GM19468 (cell line): ENCODE results near the gene MERTK.
"Not testable (repeated sequence)": the region's sequence is repeated elsewhere in the genome, so short reads cannot be mapped to it uniquely, and the experiment has no call there.

Experiments
- ATAC-seq: cut with Tn5 transposase; IDR thresholded peaks from one replicate; pipeline ENCODE4 v1.9.1; 2021; ENCODE audit warnings: mild to moderate bottlenecking, moderate library complexity, moderate number of reproducible peaks; ENCODE audit not compliant: unreplicated experiment; ENCODE audit errors: extremely low read depth

The MERTK gene

GRCh38 chr2:111909079-111909478 lies 10.7 kb downstream of the MERTK start:
- no peak for ATAC-seq

- not testable (repeated sequence) for ATAC-seq
These were observed 11.6 kb downstream of the MERTK start for GRCh38 chr2:111909997-111910396.

- ATAC-seq, result no peak
These were observed 12.3 kb downstream of the MERTK start for GRCh38 chr2:111910609-111911277.

- ATAC-seq, result not testable (repeated sequence)
These were observed 13.0 kb downstream of the MERTK start for GRCh38 chr2:111911295-111911977.

- ATAC-seq, result no peak
These were observed 14.1 kb downstream of the MERTK start for GRCh38 chr2:111912547-111912946.

GRCh38 chr2:111917106-111917505 lies 18.7 kb downstream of the MERTK start:
- ATAC-seq, result no peak

GRCh38 chr2:111918383-111918806 lies 20.0 kb downstream of the MERTK start:
- ATAC-seq, result no peak

GRCh38 chr2:111919365-111919764 lies 21.0 kb downstream of the MERTK start:
- no peak for ATAC-seq

- no peak for ATAC-seq
These were observed 21.6 kb downstream of the MERTK start for GRCh38 chr2:111919794-111920608.

GRCh38 chr2:111923276-111923804 lies 24.9 kb downstream of the MERTK start:
- no peak for ATAC-seq

GRCh38 chr2:111924617-111925107 lies 26.3 kb downstream of the MERTK start:
- ATAC-seq, result no peak

GRCh38 chr2:111927723-111928122 lies 29.3 kb downstream of the MERTK start:
- no peak for ATAC-seq

GRCh38 chr2:111930409-111930808 lies 32.0 kb downstream of the MERTK start:
- no peak for ATAC-seq

GRCh38 chr2:111930875-111931274 lies 32.5 kb downstream of the MERTK start:
- no peak for ATAC-seq

GRCh38 chr2:111932841-111933291 lies 34.5 kb downstream of the MERTK start:
- no peak for ATAC-seq

- ATAC-seq, result not testable (repeated sequence)
These were observed 35.5 kb downstream of the MERTK start for GRCh38 chr2:111933900-111934299.

GRCh38 chr2:111936881-111937280 lies 38.5 kb downstream of the MERTK start:
- ATAC-seq, result no peak

GRCh38 chr2:111938392-111938791 lies 40.0 kb downstream of the MERTK start:
- ATAC-seq, result no peak

- no peak for ATAC-seq
These were observed 42.2 kb downstream of the MERTK start for GRCh38 chr2:111940333-111941196.

GRCh38 chr2:111941531-111941930 lies 43.1 kb downstream of the MERTK start:
- no peak for ATAC-seq
